Measurements from ENCODE around the gene WNT3A. TPM values are rescaled to one million over a fixed set of nuclear protein-coding genes. Genes with fewer than 3 reads are reported as not detected.

Gene WNT3A
- total RNA-seq: not detected

GRCh38 chr1:228006786-228007048, at the start of gene WNT3A:
Gene WNT3A, plus strand, starts transcription at chr1:228006998. Its CDS starts 131 bp downstream, at chr1:228007129.
- no peak for TF ChIP-seq CTCF (IDR thresholded peaks at IDR 0.05; ENCODE audit: low read depth)

- no peak for TF ChIP-seq CTCF (IDR thresholded peaks at IDR 0.05; ENCODE audit: low read depth)
These were observed 48.0 kb upstream of the WNT3A start for GRCh38 chr1:227958617-227959324.

- TF ChIP-seq CTCF (IDR thresholded peaks at IDR 0.05; ENCODE audit: low read depth): no peak
These were observed 47.4 kb upstream of the WNT3A start for GRCh38 chr1:227959325-227959860.

- no peak for TF ChIP-seq CTCF (IDR thresholded peaks at IDR 0.05; ENCODE audit: low read depth)
These were observed 44.9 kb upstream of the WNT3A start for GRCh38 chr1:227961651-227962466.

GRCh38 chr1:227987181-227987580, 19.6 kb upstream of the WNT3A start:
- TF ChIP-seq CTCF (IDR thresholded peaks at IDR 0.05; ENCODE audit: low read depth): no peak

GRCh38 chr1:227994632-227995300, 12.0 kb upstream of the WNT3A start:
- TF ChIP-seq CTCF (IDR thresholded peaks at IDR 0.05; ENCODE audit: low read depth): no peak
